GM19328 (cell line): ENCODE measurements around the gene CD99L2.
"Not testable (repeated sequence)": the region's sequence is repeated elsewhere in the genome, so short reads cannot be mapped to it uniquely, and the experiment has no call there.

ENCODE experiments used
- ATAC-seq: cut with Tn5 transposase; IDR thresholded peaks from one replicate; pipeline ENCODE4 v1.9.1; 2021; ENCODE audit warnings: mild to moderate bottlenecking, moderate library complexity; ENCODE audit not compliant: unreplicated experiment

The CD99L2 gene

DNA sequence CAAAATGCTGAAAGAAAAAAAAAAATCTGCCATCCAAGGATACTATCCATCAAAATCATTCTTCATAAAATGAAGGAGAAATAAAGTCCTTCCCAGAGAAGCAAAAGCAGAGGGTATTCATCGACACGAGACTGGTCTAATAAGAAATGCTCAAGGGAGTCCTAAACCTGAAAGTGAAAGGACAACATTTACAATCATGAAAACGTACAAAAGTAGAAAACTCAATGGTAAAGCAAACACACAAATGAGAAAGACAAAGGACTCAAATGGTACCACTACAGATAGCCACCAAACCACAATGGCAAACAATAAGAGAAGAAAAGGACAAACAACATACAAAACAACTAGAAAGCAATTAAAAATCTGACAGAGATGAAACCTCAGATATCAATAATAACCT is 41.0 kb downstream of the CD99L2 start:
- ATAC-seq = no peak

DNA sequence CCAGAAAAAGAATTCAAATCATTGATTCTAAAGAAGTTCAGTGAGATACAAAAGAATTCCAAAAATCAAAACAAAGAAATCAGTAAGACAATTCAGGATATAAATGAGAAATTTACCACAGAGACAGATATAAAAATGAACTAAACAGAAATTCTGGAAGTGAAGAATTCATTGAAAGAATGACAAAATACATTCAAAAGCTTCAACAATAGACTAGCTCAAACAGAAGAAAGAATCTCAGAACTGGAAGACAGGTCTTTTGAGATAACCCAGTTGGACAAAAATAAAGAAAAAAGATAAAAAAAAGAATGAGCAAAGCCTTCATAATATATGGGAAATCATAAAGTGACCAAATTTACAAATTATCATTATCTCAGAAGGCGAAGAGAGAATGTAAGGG is 41.7 kb downstream of the CD99L2 start:
- ATAC-seq = no peak

DNA sequence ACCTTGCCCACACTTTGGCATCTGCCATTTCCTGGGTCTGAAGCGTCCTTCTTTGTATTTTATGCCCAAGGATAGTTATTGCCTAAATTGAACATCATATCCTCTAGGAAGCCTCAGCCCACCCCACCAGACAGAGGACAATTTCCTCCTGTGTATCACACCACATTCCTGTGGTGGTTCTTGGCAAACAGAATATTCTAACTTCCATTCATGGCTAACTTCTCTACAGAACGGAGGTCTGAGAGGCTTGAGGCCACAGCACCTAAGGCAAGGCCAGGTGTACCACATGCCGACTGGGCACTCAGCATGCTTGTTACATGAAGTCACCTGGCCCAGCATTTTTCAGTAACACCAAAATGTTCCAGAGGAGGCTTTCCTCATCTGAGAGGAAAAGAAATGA is 42.4 kb downstream of the CD99L2 start:
- ATAC-seq = no peak

DNA sequence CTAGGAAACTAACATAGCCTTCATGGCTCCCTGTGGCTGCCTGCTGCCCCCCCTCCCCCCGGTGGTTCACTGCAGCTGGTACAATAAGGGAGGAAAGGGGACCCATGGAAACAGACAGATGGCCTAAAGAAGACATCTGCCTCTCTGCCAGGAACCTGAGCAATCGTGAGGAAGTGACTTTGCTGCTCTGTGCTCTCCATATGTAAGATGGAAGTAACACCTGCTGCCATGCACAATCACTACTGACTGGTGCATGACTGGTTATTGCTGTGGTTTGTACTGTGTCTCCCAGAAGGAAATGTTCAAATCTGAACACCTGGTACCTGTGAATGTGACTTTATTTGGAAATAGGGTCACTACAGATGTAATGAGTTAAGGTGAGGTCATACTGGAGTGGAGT is 43.6 kb downstream of the CD99L2 start:
- ATAC-seq = no peak

DNA sequence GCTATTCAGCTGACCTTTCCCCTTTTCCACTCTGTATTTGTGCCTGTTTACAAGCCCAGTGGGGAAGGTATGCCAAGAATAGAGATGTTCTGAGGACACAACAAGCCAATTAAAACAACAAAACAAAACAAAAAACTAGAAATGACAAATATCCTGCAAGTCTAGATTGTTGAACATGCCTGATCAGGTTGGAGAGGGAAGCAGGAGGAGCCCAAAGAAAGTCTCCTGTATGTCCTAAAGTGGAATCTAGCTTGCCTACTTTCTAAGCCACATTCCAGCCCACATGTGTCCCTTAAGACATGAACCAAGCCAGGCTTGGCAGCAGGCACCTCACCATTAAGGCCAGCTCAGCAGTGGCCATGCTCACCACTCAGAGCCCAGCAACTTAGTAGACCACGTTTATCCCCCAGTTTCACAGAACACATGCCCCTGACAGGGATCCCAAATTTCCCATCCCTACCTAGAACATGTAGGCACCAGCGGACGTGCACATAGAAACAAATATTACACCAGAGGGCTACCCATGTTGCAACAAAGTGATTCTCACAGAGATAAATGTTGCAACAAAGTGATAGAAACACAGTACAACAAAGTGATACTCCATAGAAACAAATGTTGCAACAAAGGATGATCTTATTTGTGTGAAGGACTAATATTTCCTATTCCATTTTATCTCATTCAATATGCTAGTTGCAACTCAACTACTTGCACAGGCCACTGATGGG is 48.3 kb downstream of the CD99L2 start:
- no peak for ATAC-seq

DNA sequence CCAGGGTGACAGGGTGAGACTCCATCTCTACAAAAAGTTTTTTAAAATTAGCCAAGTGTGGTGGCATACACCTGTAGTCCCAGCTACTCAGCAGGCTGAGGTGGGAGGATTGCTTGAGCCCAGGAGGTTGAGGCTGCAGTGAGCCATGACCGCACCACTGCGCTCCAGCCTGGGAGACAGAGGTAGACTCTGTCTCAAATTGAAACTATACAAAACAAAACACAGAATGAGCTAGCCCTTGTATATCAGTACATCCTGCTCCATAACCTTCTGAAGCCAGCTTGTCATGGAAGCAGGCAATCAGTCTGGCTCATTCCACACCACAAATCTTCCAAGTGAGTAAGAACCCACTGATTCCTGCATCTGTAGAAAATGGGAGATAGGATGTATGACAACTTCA is 49.0 kb downstream of the CD99L2 start:
- ATAC-seq = no peak

DNA sequence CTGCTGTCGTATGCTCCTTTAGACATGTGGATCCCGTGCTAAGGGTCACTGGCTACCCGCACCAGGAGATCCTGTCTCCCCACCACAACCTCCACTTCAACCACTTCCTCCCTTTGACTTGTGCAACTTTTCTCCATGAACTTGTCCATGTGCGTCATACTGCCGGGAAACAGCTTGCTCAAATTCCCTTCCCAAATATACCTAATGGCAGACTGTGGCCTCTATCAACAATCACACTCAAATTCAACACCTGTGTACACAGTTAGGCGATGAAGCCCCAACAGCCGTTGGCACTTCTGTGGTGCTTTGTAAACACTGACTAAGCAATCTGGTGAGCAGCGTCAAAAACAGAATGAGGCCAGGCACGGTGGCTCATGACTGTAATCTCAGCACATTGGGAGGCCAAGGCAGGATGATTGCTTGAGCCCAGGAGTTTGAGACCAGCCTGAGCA is 49.5 kb downstream of the CD99L2 start:
- no peak for ATAC-seq

DNA sequence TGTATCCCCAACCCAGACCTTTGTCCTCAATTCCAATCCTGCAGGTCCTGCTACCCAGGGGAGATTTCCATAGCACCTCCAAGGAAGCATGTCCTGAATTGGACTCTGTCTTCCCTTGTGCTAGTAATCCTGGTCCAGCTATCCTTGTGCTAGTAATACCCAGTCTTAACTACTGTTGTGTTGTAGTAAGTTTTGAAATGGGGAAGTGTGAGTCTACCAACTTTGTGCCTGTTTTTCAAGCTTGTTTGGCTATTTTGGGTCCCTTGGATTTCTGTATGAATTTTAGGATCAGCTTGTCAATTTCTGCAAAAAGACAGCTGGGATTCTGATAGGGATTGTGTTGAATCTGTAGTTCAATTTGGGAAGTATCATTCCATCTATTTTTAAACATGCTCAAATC is 51.4 kb downstream of the CD99L2 start:
- ATAC-seq = no peak

DNA sequence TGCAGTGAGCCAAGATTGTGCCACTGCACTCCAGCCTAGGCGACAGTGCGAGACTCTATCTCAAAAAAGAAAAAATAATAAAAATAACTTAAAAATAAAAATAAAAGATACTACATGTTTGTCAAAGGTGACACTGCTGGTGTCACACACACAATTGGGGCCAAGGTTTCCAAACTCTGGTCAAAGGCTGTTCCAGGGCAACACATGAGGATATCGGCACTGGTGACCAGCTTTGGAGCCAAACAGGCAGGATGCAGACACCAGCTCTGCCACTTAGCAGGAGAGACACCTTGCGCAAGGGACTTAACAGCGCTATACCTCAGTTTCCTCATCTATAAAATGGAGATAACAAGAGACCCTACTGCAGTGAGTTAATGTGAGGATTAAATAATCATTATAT is 52.3 kb downstream of the CD99L2 start:
- no peak for ATAC-seq

DNA sequence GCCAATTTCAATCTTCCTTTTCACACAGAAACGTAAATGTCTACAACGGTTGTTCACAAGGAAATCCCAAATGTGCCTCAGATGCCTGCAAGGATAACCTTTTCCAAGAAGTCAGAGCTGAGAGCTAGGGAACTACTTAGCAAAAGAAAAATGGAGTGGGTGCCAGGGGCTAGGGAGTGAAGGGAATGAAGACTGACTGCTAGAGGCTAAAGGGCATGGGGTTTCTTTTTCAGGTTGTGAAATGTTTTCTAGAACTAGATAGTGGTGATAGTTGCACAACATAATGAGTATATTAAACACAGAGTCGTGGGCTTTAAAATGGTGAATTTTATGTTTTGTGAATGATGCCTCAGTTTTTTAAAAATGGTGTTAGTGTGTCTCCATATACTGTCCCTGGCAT is 53.4 kb downstream of the CD99L2 start:
- ATAC-seq = no peak

DNA sequence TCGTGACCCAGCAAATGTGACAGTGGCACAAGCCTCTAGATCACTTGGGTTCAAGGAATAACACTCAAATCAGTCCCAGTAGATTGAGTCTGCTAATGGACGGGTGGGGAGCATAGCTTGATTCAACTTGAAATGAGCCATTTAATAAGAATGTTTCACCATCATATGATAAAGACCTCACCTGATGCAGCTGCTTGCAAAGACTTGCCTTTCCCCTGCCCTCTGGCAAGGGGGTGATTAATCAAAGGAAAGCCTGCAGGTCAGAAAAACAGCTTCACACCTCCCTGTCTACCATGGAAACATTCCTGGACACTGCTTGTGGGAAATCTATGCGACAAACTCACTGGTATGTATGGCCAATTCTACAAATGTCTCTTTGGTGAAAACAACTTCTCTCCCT is 54.5 kb downstream of the CD99L2 start:
- no peak for ATAC-seq

DNA sequence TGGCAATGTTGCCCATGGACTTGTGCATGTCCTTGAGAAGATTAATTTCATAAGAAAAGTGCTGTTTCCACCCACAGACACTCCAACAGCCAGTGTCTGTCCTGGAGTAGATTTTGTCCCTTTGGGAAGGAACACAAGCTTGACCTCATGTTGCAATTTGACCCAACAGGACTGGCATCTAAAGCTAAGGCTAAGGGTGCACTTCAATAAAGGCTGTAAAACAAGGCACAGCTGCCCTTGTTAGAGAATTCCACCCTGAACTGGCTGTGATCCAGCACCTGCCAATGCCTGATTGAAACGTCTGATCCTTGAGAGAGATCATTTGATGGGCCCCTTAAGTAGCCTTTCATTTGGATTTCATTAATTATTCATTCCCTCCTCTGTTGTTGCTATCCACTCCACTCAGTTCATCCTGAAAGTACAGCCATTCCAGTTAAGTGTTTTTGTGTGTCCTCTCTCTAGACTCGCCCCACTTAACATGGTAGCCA is 56.2 kb downstream of the CD99L2 start:
- no peak for ATAC-seq

DNA sequence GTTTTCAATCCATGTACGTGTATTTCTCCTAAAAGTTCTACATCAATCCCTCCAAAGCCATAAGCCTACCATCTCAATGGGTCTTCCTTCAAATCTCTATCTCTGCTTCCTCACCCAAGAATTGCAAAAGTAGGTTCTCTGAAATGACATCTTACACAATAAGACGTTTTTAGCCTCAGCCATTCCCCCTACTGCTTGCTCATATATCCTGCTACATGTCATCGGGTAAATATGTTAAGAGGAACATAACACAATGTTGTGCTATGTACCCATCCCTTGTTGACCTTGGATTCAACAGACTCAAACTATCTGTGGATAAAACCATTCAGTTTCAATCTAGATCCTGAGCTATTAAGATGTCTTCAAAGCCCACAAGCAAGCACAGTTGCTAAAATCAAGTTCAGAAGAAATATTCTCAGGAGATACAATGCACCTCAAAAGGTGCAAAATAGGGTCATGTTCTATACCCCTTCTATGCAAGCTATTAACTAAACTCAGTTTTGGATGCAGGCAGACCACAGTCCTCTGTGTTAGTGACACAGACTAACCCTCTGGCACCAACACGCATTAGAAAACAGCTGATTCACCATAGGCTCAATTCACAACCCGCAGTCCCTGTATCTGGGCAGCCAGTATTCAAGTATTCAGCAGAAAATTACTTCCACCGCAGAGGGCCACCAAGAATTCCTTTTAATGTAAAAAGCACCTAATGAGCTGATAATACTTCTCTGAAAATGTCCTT is 56.8 kb downstream of the CD99L2 start:
- no peak for ATAC-seq

DNA sequence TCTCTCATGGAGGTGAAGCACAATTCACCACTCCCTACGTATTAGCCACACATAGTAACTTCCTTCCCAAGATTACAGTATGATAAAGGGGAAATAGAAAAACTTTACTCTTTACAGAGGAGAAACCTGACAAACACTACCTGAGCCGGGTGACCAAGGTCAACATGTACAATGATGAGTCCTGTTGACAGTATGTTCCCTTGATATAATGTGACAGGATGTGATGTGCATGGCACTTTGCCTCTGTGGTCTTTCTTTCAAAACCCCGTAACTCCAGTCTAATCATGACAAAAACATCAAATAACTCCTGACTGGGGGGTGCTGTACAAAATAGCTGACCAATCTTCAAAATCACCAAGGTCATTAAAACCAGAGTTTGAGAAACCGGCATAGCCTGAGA is 60.6 kb downstream of the CD99L2 start:
- ATAC-seq = no peak

DNA sequence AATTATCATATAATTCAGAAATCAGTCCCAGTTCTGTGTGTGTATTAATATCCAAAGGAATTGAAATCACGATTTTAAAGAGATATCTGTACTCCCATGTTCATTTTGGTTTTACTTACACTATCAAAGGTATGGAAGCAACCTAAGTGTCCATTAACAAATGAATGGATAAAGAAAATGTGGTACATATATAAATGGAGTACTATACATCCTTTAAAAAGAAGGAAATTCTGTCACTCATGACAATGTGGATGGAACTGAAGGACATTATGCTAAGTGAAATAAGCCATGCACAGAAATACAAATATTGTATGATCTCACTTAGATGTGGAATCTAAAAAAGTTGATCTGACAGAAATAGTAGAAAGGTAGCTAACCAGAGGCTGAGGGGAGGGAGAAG is 63.8 kb downstream of the CD99L2 start:
- ATAC-seq = no peak

DNA sequence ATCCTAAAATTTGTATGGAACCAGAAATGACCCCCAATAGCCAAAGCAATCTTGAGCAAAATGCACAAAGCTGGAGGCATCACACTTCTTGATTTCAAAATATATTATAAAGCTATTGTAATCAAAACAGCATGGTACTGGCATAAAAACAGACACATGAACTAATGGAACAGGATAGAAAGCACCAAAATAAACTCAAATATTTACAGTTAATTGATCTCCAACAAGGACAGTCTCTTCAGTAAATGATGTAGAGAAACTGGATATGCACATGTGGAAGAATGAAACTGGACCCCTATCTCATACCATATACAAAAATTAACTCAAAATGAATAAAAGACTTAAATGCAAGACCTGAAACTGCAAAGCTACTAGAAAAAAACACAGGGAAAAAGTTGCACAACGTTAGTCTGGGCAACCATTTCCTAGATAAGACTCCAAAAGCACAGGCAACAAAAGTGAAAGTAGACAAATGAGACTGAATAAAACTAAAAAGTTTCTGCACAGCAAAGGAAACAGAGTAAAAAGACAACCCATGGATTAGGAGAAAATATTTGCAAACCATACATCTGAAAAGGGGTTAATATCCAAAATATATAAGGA is 64.9 kb downstream of the CD99L2 start:
- ATAC-seq = no peak

DNA sequence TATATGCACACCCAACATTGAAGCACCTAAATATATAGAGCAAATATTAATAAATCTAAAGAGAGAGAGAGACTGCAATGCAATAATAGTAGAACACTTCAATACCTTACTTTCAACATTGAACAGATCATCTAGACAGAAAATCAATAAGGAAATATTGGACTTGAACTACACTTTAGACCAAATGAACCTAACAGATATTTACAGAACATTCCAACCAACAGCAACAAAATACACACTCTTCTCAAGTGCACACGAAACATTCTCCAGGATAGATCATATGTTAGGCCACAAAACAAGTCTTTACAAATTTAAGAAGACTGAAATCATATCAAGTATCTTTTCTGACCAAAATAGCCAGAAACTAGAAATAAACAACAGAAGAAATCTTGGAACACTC is 66.6 kb downstream of the CD99L2 start:
- ATAC-seq = no peak

DNA sequence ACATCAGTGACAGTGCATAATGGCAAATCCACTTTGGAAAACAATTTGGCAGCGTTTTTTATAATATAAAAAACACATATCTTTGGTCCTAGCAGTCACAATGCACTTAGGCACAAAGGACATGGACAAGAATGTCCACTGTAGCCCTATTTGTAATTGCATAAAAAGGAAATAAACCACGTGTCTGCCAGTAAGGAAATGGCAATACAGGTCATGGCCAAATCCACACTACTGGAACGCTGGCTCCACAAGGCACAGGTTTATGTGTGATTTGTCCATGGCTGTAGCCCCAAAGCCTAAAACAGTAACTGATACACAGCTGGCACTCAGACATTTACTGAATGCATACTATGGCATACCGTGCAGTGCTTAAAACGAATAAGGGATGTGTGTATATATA is 69.7 kb downstream of the CD99L2 start:
- no peak for ATAC-seq

DNA sequence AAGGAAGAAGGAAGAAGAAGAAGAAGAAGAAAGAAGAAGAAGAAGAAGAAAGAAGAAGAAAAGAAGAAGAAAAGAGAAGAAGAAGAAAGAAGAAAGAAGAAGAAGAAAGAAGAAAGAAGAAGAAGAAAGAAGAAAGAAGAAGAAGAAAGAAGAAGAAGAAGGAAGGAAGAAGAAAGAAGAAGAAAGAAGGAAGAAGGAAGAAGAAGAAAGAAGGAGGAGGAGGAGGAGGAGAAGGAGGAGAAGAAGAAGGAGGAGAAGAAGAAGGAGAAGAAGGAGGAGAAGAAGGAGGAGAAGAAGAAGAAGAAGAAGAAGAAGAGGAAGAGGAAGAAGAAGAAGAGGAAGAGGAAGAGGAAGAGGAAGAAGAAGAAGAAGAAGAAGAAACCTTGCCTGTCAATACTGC is 74.1 kb downstream of the CD99L2 start:
- ATAC-seq = not testable (repeated sequence)

DNA sequence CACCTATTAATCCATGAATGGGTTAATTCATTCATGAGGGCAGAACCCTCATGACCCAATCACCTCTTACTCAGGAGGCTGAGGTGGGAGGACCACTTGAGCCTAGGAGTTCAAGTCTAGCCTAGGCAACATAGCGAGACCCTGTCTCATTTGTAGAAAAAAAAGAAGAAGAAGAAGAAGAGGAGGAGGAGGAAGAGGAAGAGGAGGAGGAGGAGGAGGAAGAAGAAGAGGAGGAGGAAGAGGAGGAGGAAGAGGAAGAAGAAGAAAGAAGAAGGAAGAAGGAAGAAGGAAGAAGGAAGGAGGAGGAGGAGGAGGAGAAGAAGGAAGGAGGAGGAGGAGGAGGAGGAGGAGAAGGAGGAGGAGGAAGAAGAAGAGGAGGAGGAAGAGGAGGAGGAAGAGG is 74.6 kb downstream of the CD99L2 start:
- ATAC-seq = not testable (repeated sequence)

DNA sequence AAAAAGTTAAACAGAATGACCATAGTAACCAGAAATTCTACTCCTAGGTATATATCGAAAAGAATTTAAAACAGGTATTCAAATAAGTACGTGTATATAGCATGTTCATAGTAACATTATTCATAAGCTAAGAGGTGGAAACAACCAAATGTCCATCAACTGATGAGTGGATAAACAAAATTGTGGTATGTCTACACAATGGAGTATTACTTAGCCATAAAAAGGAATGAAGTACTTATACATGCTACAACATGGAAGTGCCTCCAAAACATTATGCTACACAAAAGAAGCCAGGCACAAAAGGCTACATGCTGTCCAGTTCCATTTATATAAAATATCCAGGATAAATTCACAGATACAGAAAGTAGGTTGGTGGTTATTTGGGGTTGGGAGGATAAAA is 76.5 kb downstream of the CD99L2 start:
- ATAC-seq = no peak

DNA sequence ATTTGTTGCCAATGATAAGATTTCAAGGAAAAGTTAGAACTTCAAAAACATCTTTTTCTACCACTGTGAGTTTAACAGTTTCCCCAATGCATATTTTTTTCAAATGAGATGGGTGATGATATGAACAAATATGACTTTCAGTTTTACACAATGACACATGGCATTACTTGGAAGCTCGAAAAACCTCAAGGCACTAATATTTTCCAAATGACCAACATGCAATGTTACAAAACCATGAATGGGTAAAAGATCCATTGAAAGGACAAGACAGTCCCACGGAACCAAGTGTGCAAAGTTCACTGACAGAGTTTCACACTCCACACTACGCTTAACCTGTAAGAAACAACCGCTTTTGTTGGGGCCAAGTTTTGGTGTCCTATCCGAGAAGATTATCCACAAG is 84.5 kb downstream of the CD99L2 start:
- no peak for ATAC-seq
